CD4-positive, alpha-beta T cell treated with Interleukin-15 for 4 hours (primary cell): ENCODE results near the gene RAD51B.
"Not testable (repeated sequence)": the region's sequence is repeated elsewhere in the genome, so short reads cannot be mapped to it uniquely, and the experiment has no call there.

ENCODE experiments used
- DNase-seq: peaks from one replicate; pipeline ENCODE4 v3.0.0-alpha.2; 2020; ENCODE audit warnings: low spot score

The RAD51B gene

GRCh38 chr14:68027276-68027675 is 207.7 kb downstream of the RAD51B start:
- DNase-seq = no peak

GRCh38 chr14:68028075-68028474 is 208.5 kb downstream of the RAD51B start:
- no peak for DNase-seq

GRCh38 chr14:68031011-68031410 is 211.4 kb downstream of the RAD51B start:
- DNase-seq = not testable (repeated sequence)

- DNase-seq = no peak
Measured at GRCh38 chr14:68032154-68032553, 212.6 kb downstream of the RAD51B start.

GRCh38 chr14:68033336-68033932 is 213.9 kb downstream of the RAD51B start:
- no peak for DNase-seq

- no peak for DNase-seq
Measured at GRCh38 chr14:68034896-68035295, 215.3 kb downstream of the RAD51B start.

GRCh38 chr14:68036202-68036601 is 216.6 kb downstream of the RAD51B start:
- no peak for DNase-seq

GRCh38 chr14:68039593-68039992 is 220.0 kb downstream of the RAD51B start:
- DNase-seq = no peak

GRCh38 chr14:68040633-68041369 is 221.2 kb downstream of the RAD51B start:
- DNase-seq = no peak

GRCh38 chr14:68041876-68042354 is 222.3 kb downstream of the RAD51B start:
- DNase-seq = no peak

GRCh38 chr14:68042586-68043210 is 223.1 kb downstream of the RAD51B start:
- DNase-seq = no peak

GRCh38 chr14:68043752-68044151 is 224.2 kb downstream of the RAD51B start:
- no peak for DNase-seq

- no peak for DNase-seq
Measured at GRCh38 chr14:68047906-68048305, 228.3 kb downstream of the RAD51B start.

GRCh38 chr14:68048815-68049214 is 229.2 kb downstream of the RAD51B start:
- not testable (repeated sequence) for DNase-seq

GRCh38 chr14:68050177-68050576 is 230.6 kb downstream of the RAD51B start:
- no peak for DNase-seq

- DNase-seq = no peak
Measured at GRCh38 chr14:68051146-68051545, 231.6 kb downstream of the RAD51B start.

GRCh38 chr14:68060198-68060597 is 240.6 kb downstream of the RAD51B start:
- no peak for DNase-seq

- DNase-seq = no peak
Measured at GRCh38 chr14:68062651-68063050, 243.1 kb downstream of the RAD51B start.

GRCh38 chr14:68065322-68065721 is 245.7 kb downstream of the RAD51B start:
- DNase-seq = no peak

- DNase-seq = no peak
Measured at GRCh38 chr14:68074765-68075381, 255.3 kb downstream of the RAD51B start.

GRCh38 chr14:68075382-68076029 is 255.9 kb downstream of the RAD51B start:
- DNase-seq = no peak

GRCh38 chr14:68076451-68076850 is 256.9 kb downstream of the RAD51B start:
- DNase-seq = no peak
